GM20431 (cell line): ENCODE data around the gene KCTD16.

ENCODE experiments used
- in situ Hi-C: fragments of 300-500 bp; cut with MseI, MboI; formaldehyde crosslinking; loops from one replicate; pipeline ENCODE4 v1.15.0; 2020; ENCODE audit warnings: low sequenced_read_pairs; ENCODE audit not compliant: unreplicated experiment

The KCTD16 gene

DNA sequence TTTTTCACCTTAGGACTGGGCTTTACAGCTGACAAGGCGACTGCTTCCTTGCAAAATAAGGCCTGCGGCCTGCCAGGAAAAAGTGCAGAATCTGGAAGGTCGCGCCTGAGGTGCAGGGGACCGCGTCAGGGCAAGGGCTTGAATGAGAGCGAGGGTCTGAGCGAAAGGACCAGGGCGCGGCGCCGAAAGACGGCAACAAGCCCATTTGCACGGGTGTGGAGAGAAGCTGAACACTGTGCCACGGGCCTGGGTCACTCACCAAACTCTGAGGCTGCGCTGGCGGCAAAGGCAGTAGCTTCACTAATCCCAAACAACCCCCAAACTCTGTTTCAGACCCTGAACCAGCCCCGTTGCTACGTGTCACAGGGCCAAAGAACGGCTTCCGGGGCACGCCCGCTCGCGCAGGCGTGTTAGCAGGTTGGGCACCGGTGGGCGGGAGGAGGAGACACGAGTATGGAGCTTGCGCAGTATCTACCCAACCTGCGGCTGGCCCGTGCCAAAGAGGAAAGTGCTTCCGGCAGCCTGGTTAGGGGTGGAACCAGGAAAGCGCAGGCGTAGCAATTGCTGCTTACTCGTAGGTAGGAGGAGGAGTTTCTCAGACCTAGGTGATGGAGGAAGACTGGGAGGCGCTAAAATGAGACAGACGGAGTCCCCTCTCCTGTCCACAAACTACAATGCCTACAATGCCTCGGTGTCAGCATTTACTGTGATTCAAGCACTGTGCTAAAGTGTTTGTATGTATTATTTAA, at the start of gene KCTD16, which contains the start of gene YIPF5:
Gene KCTD16 (plus strand): TSS at position 598 of the 749 bp plus-strand sequence.
Gene YIPF5 (minus strand): TSS at position 384 of the 749 bp plus-strand sequence. CDS start 704 bp downstream, outside the sequence.
- in situ Hi-C loops: no loop called here

DNA sequence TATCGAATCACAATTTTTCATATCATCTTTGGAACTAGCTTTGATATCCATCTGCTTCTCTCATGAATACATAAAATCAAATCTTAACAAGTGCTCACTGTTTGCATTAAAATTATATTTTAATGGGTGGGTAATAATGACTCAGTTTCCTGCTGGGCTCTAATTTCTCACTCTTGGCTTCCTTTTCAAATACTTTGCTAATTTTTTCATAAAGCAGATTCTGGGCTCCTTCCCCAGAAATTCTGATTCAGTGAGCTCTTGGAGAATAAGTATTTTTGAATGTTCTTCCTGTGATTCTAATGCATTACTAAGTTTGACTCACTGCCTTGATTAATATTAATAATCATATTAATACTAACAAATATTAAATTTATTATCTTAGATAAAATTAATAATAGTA, 49.1 kb upstream of the KCTD16 start:
- in situ Hi-C loops: no loop called here

DNA sequence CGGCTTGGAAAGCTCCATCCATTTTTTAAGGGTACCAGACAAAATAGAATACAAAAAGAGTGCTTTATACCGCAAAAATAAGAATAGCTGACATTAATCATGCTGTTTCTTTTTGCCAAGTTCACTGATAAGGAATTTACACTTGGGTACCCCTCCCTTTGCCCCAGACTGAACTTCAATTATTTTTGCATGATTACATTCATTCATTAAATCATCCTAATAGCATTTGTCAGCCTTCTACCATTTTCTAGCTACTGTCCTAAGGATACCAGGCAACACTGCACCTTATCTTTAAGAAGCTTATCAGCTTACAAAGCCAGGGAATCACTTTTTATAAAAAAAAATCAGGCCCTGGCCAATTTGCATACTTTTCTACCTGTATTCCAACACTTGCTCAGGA, 48.6 kb upstream of the KCTD16 start:
- in situ Hi-C loops: no loop called here

GRCh38 chr5:144122641-144123040, 48.0 kb upstream of the KCTD16 start:
- in situ Hi-C loops: no loop called here

DNA sequence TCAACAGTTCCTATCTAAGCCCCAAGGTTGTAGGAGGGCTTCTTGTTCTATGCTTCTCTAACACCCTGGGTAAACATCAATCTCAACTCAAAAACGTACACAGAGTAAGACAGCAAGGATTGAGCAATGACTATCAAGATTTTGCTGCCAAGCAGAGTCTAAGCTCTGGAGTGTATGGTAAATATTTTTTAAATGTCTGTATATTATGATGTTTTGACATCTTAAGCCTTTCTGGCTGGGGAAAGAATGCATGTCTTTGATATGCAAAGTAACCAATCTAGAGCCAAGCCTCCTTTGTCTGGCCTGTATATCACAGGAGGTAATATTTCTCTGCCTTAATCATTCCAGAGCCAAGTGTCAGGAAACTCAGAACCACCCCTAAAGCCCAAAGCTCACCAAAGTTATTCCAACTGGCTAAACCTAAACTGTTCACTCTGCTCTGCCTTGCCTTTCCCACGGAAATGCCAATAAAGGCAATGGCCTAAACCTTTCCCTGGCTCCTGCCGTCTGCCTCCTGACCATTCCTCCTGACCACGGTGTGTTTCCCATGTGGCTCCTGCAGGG, 45.4 kb upstream of the KCTD16 start:
- in situ Hi-C loops: no loop called here

GRCh38 chr5:144126707-144127106, 44.0 kb upstream of the KCTD16 start:
- in situ Hi-C loops: no loop called here

- in situ Hi-C loops: no loop called here
Measured at GRCh38 chr5:144128844-144129243, 41.8 kb upstream of the KCTD16 start.

- in situ Hi-C loops: no loop called here
Measured at GRCh38 chr5:144130306-144130705, 40.4 kb upstream of the KCTD16 start.

DNA sequence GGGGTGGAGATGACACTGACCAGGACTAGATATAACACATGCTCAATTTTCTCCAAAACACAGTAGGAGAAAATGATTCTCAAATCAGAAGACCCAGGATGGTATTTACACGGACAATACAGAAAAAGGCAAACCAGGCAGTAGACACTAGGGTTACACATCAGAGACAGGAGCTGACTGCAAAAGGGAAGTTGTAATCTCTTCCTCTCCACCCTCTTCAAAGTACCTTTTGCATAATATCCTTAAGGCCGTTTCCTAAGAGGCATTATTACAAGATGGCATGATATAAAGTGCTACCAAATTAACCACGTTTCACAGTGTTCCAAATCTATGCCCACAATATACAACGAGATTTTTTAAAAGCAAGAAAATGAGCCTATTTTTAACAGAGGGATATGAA, 39.4 kb upstream of the KCTD16 start:
- in situ Hi-C loops: no loop called here

DNA sequence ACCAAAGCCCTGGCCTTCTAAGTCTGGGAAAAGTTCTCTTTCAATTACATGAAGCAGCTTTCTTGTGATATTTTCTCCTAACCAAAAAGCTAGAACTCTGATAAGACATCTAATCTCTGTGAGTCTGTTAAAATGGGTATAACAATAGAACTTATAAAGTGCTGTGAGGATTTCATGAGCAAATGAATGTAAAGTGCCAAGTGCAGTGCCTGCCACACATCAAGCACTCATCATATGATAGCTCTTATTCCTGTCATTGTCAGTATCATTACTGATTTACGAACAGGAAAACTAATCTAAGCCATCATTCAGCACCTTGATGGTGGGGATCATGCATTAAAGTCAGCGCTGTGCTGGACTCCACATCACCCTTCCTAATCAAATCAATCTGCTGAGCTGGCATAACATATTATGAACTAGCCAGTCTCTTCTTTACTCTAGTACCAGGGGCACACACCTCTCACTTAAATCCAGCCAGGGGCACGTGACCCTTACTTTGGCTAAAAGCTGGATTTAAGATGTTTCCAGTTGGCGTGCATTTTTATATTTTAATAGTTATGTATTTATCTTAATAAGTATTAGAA, 37.5 kb upstream of the KCTD16 start:
- in situ Hi-C loops: no loop called here

DNA sequence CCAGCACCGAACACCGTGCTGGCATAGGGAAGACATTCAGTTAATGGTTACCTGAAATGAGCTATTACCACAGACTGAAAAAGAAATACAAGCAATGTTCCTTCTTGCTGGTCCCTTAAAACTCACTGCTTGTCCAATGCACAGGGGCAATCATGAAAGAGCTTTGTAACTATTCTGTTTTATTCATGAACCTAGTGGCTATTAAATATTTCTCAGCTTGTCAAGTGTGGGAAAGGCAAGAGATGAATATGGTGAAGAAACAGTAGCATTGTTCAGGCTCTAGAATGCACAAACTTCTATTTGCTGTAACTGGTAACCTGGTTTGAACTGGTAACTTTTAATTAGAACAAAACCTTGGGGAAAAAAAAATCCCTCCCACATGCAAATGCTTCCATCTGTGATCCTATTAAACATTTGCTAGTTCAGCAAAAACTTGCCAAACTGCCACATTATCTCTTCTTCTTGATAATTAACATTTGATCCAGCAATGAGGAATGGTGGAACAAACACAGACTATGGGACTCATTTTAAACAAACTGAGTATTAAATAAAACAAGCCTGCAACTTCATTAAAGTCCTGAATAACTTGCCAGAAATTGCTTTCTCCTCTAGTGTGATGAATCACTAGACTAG, 36.4 kb upstream of the KCTD16 start:
- in situ Hi-C loops: no loop called here

DNA sequence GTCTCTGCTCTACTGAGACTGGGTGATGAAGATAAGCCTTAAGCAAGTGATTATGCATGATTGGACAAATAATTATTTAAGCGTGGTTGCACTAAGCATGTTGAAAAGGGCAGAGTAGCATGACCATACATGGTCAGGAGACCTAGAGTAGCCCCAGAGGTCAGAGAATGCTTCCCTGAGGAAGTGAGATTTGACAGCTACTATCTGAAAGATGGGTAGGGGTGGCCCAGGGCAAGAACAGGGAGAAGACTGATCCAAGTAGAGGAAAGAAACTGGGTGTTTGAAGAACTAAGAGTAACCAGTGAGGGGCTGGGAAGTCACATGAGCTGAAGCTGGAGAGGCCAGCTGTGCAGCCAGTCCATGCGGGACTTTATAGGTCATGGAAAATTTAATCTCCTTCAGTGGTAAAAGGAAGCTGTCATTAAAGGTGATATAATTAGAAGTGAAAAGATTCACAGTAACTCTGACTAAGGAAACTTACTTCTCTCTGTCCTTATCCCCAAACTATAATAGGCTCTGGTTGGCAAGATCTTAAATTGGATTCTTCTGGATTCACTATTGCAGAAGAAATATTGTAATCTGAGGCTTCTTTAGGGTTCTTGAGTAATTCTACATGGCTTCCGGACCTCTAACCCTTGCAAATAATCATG, 35.4 kb upstream of the KCTD16 start:
- in situ Hi-C loops: no loop called here

- in situ Hi-C loops: no loop called here
Measured at GRCh38 chr5:144139586-144139985, 31.1 kb upstream of the KCTD16 start.

DNA sequence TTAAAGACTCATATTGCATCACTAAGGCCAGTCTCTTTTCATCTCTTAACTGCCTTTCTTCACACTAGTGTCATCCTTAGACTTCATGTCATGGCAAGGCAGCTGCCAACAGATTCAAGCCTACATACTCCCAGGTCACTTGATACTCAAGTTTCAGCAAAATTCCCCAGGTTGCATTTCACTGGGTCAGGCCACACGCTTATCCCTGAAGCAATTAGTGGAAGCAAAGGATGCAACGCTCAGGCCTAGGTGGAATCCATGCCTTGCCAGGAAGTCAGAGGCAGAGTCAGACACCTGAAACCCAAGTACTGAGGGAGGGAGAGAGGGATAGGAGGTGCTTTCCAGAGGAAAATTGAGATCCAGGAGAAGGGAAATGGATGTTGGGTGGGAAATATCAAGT, 29.1 kb upstream of the KCTD16 start:
- in situ Hi-C loops: no loop called here

DNA sequence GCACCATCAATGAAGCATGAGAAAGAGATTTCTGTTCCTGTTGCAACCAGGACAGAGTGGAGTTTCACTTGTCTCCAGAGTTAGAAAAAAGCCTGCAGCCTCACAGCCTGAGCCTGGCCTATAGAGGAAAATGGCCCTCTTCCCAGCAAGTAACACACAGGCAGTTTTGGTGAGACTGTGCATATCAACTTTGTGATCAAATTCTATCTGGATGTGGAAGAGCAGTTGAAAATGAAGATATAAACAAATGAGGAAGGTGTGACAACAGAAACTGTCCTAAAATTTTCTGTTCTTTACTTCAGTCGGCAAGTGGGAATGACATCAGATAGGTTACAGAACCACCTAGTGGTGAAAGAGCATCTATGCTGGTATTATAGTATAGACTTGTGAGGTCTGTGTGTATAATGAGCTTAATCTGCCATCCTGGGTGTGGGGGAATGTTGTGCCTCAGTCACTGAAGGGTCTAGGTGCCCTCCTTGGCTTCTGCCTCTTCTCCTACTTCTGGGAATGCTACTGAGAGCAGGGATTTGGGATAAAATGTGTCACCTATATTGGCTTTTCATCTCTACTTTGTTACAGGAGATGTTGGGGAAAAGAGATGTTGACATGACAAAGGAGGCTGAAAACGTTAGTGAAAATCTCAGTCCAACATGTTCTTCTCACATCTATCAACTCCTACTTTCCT, 28.4 kb upstream of the KCTD16 start:
- in situ Hi-C loops: no loop called here

- in situ Hi-C loops: no loop called here
Measured at GRCh38 chr5:144142824-144143162, 27.9 kb upstream of the KCTD16 start.

GRCh38 chr5:144143625-144144024, 27.0 kb upstream of the KCTD16 start:
- in situ Hi-C loops: no loop called here

- in situ Hi-C loops: no loop called here
Measured at GRCh38 chr5:144144956-144145751, 25.5 kb upstream of the KCTD16 start.

GRCh38 chr5:144151026-144151425, 19.6 kb upstream of the KCTD16 start:
- in situ Hi-C loops: no loop called here
